Hepatocyte (in vitro differentiated cells): ENCODE results near the gene SIL1. TPM values are rescaled to one million over a fixed set of nuclear protein-coding genes. Genes with fewer than 3 reads are reported as not detected.
A peak's percentile ranks its signal among the peaks of the same experiment; 100 is the strongest.

Source experiments
- DNase-seq: peaks from one replicate; pipeline ENCODE4 v3.0.0-alpha.2; 2016; ENCODE audit warnings: low spot score
- H2AFZ ChIP-seq: fragments of 200-600 bp; sonication (generic); 2 replicates; pipeline ENCODE4 v1.6.0; 2016; ENCODE audit warnings: antibody characterized with exemption, mild to moderate bottlenecking
- H3K27ac ChIP-seq: fragments of 200-600 bp; sonication (generic); 2 replicates; pipeline ENCODE4 v1.5.1; 2016; ENCODE audit warnings: mild to moderate bottlenecking
- H3K27me3 ChIP-seq: fragments of 200-600 bp; sonication (generic); 2 replicates; pipeline ENCODE4 v1.6.1; 2016
- H3K36me3 ChIP-seq: fragments of 200-600 bp; sonication (generic); replicated peaks from 2 replicates; pipeline ENCODE4 v1.5.1; 2016; ENCODE audit warnings: low read depth; ENCODE audit not compliant: insufficient read depth
- H3K4me1 ChIP-seq: fragments of 200-600 bp; sonication (generic); 2 replicates; pipeline ENCODE4 v1.5.1; 2016; ENCODE audit warnings: mild to moderate bottlenecking, moderate library complexity; ENCODE audit not compliant: insufficient read depth
- H3K4me2 ChIP-seq: fragments of 200-600 bp; sonication (generic); 2 replicates; pipeline ENCODE4 v1.6.0; 2016
- H3K4me3 ChIP-seq: fragments of 200-600 bp; sonication (generic); 2 replicates; pipeline ENCODE4 v1.5.1; 2016; ENCODE audit warnings: mild to moderate bottlenecking
- H3K79me2 ChIP-seq: fragments of 200-600 bp; sonication (generic); 2 replicates; pipeline ENCODE4 v1.6.0; 2017; ENCODE audit warnings: mild to moderate bottlenecking
- H3K9me2 ChIP-seq: fragments of 200-600 bp; sonication (generic); replicated peaks from 2 replicates; pipeline ENCODE4 v1.6.0; 2017; ENCODE audit warnings: mild to moderate bottlenecking; ENCODE audit not compliant: insufficient read depth
- H3K9me3 ChIP-seq: fragments of 200-600 bp; sonication (generic); 2 replicates; pipeline ENCODE4 v1.5.1; 2016; ENCODE audit warnings: low read depth, mild to moderate bottlenecking
- H4K20me1 ChIP-seq: fragments of 200-600 bp; sonication (generic); 2 replicates; pipeline ENCODE4 v1.6.0; 2016; ENCODE audit warnings: mild to moderate bottlenecking; ENCODE audit not compliant: insufficient read depth, poor library complexity, severe bottlenecking
- EZH2 ChIP-seq: fragments of 200-600 bp; sonication (generic); IDR thresholded peaks from 2 replicates; pipeline ENCODE4 v1.6.1; 2016; ENCODE audit warnings: antibody characterized with exemption, mild to moderate bottlenecking, borderline replicate concordance
- EZH2phosphoT487 ChIP-seq: fragments of 200-600 bp; sonication (generic); IDR thresholded peaks from one replicate; pipeline ENCODE4 v1.6.1; 2018; ENCODE audit warnings: antibody characterized with exemption, mild to moderate bottlenecking, low read depth, moderate library complexity; ENCODE audit not compliant: unreplicated experiment, severe bottlenecking
- WGBS: methylation state at CpG from one replicate; pipeline ENCODE4 v1.1.6; 2016; ENCODE audit warnings: low lambda C conversion rate; ENCODE audit errors: missing lambda C conversion rate; 5-methylcytosine and 5-hydroxymethylcytosine counted together
- polyA plus RNA-seq: library from polyadenylated mRNA; unstranded; fragments of >200 nt; fragmentation: Nextera tagmentation; extraction: Ambion mirVana; gene quantifications from 2 replicates; pipeline ENCODE4 v1.2.1, GENCODE V29; 2016
- total RNA-seq: library from RNA; depleted of rRNA; stranded (reverse); fragments of >200 nt; gene quantifications from 2 replicates; pipeline ENCODE4 v1.2.3, GENCODE V29; 2014
- TF ChIP-seq, protein P1 (sequence below): fragments of 200-600 bp; sonication (generic); IDR thresholded peaks from 2 replicates; pipeline ENCODE4 v1.5.1; 2016; ENCODE audit warnings: antibody characterized with exemption, mild to moderate bottlenecking; ENCODE audit not compliant: poor library complexity

Gene SIL1
- total and polyA plus RNA-seq, 2 experiments from 2014 or later = 82.0 to 176 TPM

DNA sequence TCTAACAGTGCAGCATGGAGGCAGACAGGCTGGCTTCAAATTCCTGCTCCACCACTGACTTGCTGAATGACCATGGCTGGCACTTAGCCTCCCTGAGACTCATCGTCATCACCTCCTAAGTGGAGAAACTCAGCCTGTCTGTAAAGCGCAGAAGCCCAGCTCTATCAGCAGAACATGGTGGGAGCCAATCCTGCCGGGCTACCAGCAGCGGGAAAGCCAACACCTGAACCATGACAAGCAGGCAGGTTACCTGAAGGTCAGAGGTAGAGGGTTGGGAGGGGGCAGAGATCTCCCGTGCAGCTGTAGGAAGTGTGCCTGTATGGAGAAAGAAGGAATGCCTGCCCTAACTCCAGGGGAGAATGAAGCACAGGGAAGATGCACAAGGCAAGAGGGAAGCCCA is 250.4 kb downstream of the SIL1 start:
- DNase-seq = no peak
- TF ChIP-seq EZH2phosphoT487 (no peak), EZH2 (no peak)
- Histone ChIP-seq H3K27ac (no peak overlapping the region), H3K4me3 (no peak overlapping the region), H3K9me2 (no peaks in the 10 kb centered on the region), H3K79me2 (no peaks in the 10 kb centered on the region), H3K4me1 (peaks cover 10% of the 10 kb centered on the region), H2AFZ (no peak overlapping the region), H3K9me3 (no peaks in the 10 kb centered on the region), H4K20me1 (no peaks in the 10 kb centered on the region), H3K4me2 (no peak overlapping the region), H3K27me3 (no peaks in the 10 kb centered on the region), H3K36me3 (no peaks in the 10 kb centered on the region)
- WGBS = 84% methylated on average over 5 of the region's 5 CpGs

DNA sequence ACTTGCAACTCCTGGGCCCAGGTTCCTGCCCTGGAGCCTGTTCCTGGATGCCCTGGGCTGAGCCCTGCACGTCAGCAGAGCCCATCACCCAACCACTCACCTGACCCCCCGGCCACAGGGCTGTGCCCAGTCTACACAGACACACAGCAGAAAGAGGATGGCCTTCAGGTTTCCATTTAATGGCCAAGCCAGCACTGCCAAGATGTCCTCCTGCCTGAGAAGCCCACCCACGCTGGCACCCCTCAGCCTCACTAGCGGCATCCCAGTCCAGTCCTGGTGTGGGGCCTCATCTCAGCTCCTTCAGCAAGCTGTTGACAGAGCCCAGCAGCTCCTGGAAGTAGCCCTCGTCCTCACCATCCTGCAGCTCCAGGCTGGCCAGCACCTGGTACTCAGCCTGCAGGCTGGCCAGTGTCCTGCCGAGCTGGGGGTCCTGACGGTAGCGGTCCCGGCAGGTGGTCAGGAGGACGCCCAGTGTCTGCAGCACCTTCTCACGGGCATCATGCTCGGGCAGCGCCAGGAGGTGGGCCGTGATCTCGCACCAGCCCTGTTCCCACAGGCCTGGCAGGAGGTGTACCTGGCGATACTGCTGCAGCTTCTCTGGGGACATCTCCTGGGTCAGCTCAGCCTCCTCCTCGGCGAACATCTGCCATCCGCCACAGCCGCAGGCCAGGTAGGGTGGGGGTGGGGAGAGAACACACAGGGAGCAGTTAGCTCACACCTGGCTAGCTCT is 251.2 kb downstream of the SIL1 start:
- Histone ChIP-seq H3K4me3 (no peak overlapping the region), H3K4me2 (no peak overlapping the region), H3K36me3 (no peaks in the 10 kb centered on the region), H3K27me3 (no peaks in the 10 kb centered on the region), H3K27ac (no peak overlapping the region), H3K9me2 (no peaks in the 10 kb centered on the region), H3K9me3 (no peaks in the 10 kb centered on the region), H3K79me2 (no peaks in the 10 kb centered on the region), H3K4me1 (peaks cover 6% of the 10 kb centered on the region), H2AFZ (no peak overlapping the region), H4K20me1 (no peaks in the 10 kb centered on the region)
- DNase-seq = no peak
- 98% methylated on average over 20 of the region's 20 CpGs for WGBS
- TF ChIP-seq EZH2phosphoT487 (no peak), EZH2 (no peak)
- TF ChIP-seq, protein P1, sequence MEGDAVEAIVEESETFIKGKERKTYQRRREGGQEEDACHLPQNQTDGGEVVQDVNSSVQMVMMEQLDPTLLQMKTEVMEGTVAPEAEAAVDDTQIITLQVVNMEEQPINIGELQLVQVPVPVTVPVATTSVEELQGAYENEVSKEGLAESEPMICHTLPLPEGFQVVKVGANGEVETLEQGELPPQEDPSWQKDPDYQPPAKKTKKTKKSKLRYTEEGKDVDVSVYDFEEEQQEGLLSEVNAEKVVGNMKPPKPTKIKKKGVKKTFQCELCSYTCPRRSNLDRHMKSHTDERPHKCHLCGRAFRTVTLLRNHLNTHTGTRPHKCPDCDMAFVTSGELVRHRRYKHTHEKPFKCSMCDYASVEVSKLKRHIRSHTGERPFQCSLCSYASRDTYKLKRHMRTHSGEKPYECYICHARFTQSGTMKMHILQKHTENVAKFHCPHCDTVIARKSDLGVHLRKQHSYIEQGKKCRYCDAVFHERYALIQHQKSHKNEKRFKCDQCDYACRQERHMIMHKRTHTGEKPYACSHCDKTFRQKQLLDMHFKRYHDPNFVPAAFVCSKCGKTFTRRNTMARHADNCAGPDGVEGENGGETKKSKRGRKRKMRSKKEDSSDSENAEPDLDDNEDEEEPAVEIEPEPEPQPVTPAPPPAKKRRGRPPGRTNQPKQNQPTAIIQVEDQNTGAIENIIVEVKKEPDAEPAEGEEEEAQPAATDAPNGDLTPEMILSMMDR = no peak

DNA sequence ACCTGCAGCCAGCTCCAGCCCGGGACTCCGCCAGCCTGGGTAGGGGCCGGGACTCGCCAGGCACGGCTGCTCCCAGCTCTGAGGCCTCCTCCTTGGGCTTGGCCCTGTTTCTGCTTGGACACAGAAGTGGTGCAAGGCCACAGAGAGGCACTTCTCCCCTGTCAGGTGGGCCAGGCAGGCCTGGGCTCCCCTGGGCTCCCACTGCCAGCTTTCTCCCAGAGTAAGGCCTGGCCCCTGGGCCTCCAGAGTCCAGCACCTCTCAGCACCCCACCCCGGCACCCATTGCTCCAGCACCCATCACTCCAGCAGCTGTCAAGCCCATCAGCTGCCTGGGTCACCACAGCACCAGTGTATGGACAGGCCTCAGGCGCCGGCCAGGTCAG is 251.9 kb downstream of the SIL1 start:
- H3K27ac ChIP-seq = no peak overlapping the region
- no peaks in the 10 kb centered on the region for H3K36me3 ChIP-seq
- H3K9me2 ChIP-seq = no peaks in the 10 kb centered on the region
- 63% methylated on average over 8 of the region's 8 CpGs for WGBS
- no peak overlapping the region for H3K4me2 ChIP-seq
- no peak overlapping the region for H3K4me3 ChIP-seq
- TF ChIP-seq, protein P1 = no peak
- TF ChIP-seq EZH2 = no peak
- no peak for TF ChIP-seq EZH2phosphoT487
- H4K20me1 ChIP-seq = no peaks in the 10 kb centered on the region
- H3K9me3 ChIP-seq = no peaks in the 10 kb centered on the region
- peaks cover 6% of the 10 kb centered on the region for H3K4me1 ChIP-seq
- H3K79me2 ChIP-seq = no peaks in the 10 kb centered on the region
- no peak for DNase-seq
- no peak overlapping the region for H2AFZ ChIP-seq
- no peaks in the 10 kb centered on the region for H3K27me3 ChIP-seq

DNA sequence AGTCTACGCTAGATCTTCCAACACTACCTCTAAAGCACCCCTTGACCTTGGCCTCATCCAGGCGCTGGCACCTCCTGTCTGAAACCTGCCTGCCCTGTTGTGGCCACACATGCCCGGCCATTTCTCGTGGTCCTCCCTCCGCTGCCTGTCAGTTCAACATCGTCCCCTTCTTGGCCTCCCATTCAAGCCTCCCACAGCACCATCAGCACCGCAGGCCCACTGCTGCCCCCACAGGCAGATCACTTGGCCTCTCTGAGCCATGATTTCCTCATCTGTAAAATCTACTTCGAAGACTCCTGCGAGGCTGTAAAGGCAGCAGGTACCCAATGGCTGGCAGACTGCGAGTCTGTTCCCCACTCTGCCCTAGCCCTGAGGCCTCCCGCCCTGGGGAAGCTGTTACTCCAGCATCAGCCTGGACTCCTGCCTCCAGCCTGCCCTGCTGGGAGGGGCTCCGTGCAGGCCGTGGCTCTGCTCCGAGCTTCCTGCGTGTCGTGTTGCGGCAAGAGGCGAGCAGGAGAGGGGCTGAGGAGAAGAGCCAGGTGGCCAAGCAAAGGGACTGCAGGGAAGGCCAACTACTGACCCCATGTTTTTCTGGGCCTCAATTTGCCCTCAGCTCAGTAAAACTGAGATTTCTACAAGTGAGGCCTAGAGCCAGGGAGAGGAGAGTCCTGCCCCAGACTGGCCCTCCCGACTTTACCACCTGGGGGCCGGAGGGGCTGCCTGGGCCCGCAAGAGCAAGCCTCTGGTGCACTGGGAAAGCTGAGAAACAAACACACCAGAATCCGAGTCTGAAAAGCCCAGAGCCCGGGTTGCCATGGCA is 252.5 kb downstream of the SIL1 start:
- H3K9me3 ChIP-seq = no peaks in the 10 kb centered on the region

More for the DNA sequence above, 252.5 kb downstream of the SIL1 start:
- Histone ChIP-seq H3K36me3 (no peaks in the 10 kb centered on the region), H3K4me1 (peaks cover 6% of the 10 kb centered on the region), H3K79me2 (no peaks in the 10 kb centered on the region), H3K4me2 (no peak overlapping the region), H3K9me2 (no peaks in the 10 kb centered on the region), H2AFZ (no peak overlapping the region), H3K27ac (no peak overlapping the region), H3K27me3 (no peaks in the 10 kb centered on the region), H3K4me3 (no peak overlapping the region), H4K20me1 (no peaks in the 10 kb centered on the region)
- TF ChIP-seq EZH2 (no peak), EZH2phosphoT487 (no peak)
- TF ChIP-seq, protein P1 = no peak
- DNase-seq = peak; percentile 66
- WGBS = 79% methylated on average over 23 of the region's 23 CpGs
